Measurements from ENCODE around the gene RPGR.

Gene RPGR

DNA sequence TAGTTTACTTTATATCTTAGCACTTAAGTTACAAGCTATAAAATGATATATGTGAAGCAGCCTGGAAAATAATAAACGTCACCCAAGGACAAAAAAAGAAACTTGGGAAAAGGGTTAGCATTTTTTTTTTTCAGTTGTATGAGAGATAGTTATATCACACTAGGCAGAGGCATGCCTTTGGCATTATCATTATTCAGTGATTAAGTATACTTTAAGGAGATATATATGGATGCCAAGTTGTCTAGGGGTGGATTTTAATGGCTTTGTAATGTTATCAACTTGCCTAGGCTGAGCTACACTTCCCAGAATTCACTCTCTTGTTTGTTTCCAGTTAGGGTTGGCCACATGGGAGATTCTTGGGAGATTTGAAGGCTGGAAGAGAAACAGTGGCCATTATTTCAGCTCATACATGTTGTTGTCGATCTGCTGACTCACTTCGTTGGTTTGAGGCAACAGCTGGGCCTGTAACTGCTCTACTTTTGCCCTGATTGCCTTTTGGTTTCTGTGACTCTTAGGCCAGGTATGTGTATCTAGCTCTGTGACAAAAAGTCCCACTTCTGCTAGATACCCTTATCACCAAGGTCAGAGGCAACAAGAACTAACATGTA is 95.1 kb downstream of the RPGR start:
- H3K4me3 ChIP-seq (ENCODE audit: low read depth, low read length) = no peak overlapping the region
- TF ChIP-seq, protein P1, sequence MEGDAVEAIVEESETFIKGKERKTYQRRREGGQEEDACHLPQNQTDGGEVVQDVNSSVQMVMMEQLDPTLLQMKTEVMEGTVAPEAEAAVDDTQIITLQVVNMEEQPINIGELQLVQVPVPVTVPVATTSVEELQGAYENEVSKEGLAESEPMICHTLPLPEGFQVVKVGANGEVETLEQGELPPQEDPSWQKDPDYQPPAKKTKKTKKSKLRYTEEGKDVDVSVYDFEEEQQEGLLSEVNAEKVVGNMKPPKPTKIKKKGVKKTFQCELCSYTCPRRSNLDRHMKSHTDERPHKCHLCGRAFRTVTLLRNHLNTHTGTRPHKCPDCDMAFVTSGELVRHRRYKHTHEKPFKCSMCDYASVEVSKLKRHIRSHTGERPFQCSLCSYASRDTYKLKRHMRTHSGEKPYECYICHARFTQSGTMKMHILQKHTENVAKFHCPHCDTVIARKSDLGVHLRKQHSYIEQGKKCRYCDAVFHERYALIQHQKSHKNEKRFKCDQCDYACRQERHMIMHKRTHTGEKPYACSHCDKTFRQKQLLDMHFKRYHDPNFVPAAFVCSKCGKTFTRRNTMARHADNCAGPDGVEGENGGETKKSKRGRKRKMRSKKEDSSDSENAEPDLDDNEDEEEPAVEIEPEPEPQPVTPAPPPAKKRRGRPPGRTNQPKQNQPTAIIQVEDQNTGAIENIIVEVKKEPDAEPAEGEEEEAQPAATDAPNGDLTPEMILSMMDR (IDR thresholded peaks at IDR 0.05; ENCODE audit: borderline replicate concordance, insufficient read depth, low read depth, low read length) = no peak

DNA sequence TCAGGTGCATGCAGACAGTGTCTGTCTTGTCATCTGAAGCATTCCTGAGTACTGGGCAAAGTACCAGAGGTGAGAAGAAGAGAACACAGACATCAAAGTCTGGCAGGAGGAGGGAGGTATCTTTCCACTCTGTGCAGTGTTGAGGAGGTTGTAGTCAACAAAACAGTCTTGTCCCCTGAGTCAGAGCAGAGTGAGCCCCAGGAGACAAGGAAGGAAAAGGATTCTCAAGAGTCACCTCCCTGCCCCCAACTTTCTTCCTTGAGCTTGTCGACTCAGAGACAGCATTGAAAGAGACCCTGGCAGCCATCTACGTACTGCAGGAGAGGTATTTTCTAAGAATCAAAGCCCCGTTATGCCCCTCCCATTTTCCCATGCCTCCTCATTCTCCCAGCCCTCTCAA is 102.2 kb downstream of the RPGR start:
- no peak overlapping the region for H3K4me3 ChIP-seq (ENCODE audit: low read depth, low read length)
- TF ChIP-seq, protein P1 (IDR thresholded peaks at IDR 0.05; ENCODE audit: borderline replicate concordance, insufficient read depth, low read depth, low read length) = no peak

DNA sequence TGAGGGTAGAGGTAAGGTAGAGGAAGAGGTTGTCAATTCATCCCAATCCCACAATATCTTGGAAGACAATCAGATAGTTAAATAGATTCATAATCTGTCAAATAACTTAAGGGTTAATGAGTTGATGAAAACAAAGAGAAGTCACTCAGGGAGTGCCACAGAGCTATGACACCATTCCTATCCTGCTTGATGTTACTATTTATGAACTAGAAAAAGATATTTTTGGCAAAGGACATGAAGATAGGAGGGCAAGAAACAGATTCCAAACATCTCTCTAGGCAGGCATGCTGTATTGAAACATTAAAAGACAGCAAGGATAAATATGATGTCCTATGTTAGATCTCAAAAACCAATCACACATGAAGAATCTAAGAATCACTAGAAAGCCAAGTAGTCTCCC is 103.1 kb downstream of the RPGR start:
- H3K4me3 ChIP-seq (ENCODE audit: low read depth, low read length) = no peak overlapping the region
- TF ChIP-seq, protein P1 (IDR thresholded peaks at IDR 0.05; ENCODE audit: borderline replicate concordance, insufficient read depth, low read depth, low read length) = no peak

DNA sequence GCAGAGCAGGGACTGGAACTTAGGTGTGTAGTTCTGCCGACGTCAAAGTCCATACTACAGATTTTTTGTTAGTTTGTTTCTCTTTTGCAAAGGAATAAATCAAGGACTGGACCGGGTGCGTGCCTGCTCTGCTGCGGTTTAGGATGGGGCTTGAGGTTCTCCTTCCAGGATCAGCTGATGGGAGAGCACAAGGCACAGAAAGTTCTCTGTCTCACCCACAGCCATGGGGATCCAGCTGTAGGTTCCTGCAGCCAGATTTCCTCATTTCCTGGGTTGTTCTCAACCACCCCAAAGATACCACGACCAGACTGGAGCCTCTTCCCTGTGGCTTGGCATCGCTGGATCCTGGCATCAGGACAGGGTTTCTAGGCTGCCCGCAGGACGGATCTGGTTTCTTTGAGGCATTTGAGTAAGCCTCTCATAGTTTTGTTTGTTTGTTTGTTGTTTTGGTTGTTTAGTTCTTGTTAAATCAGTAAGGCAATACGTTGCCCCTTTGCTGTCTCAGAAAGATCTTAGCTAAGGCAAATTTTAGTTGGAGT is 105.8 kb downstream of the RPGR start:
- TF ChIP-seq, protein P1 (IDR thresholded peaks at IDR 0.05; ENCODE audit: borderline replicate concordance, insufficient read depth, low read depth, low read length) = no peak

DNA sequence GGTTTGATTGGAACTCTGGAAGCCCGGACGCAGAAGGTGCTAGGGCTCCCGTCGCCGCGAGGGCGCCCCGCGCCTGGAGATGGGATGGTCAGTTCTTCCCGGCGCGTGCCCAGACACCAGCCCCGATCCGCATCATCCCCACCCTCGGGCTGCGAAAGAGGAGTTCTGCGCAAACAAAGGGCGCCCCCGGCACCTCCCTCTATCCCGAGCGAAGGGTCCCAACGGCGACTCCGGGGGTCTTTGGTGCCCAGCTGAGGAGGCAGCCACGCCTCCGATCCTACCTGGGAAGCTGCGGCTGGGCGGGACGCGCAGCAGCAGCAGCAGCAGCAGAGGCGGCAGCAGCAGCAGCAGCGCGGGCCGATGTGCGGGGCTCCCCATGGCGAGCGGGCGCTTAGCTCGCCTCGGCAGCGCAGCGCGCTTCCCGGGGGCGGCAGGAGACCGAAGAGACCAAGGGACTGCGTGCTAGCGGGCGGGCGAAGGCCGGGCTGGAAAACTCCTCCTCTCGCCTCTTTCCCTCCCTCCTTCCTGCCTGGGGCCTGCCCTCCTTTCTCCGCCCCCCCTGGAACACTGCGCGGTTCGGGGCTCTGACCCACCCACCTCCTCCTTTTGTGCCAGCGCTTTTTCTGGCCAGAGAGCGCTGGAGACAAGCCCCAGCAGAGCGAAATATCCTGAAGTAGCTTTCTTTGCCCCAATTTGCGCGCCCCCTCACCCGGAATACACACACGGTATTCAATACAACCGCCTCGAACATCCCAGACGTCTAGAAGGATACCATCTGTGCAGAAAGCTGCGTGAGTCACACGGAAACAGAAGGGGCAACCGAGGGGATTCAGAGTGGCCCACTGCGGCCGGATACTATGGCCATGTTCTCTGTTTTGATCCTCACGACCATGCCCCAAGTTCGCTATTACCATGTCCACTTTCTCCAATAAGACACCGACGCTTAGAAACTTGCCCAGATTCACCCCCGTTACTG is 106.6 kb downstream of the RPGR start, which contains the start of gene SRPX:
Gene SRPX, minus strand, starts transcription at position 457 of the 976 bp plus-strand sequence. Its CDS starts 79 bp downstream, at position 378.
- TF ChIP-seq, protein P1 (IDR thresholded peaks at IDR 0.05; ENCODE audit: borderline replicate concordance, insufficient read depth, low read depth, low read length) = no peak
- H3K4me3 ChIP-seq (ENCODE audit: low read depth, low read length) = no peak within 1 kb of the TSS

More for the DNA sequence above, 105.8 kb downstream of the RPGR start:
- H3K4me3 ChIP-seq (ENCODE audit: low read depth, low read length) = no peak overlapping the region

DNA sequence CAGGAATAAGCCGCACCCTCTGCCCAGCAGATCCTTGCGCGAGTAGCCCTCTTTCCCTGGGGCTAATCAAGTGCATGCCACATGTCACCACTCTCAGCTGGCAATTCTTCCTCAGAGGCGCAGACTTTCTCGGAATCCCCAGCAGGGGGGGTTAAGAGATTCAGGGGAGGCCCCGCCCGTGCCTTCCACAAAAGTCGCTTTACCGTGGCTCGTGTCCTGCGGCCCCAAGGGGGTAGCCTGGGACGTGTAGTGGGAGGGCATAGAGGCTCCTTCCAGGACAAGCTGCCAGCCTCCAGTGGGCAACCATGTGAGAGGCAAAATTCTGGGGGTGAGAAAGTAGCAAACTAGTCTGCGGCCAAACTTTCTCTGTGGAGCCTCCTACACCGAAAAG is 107.3 kb downstream of the RPGR start:
- H3K4me3 ChIP-seq (ENCODE audit: low read depth, low read length) = no peak overlapping the region
- TF ChIP-seq, protein P1 (IDR thresholded peaks at IDR 0.05; ENCODE audit: borderline replicate concordance, insufficient read depth, low read depth, low read length) = peak; percentile 22; the same call in 1 of the 2 replicates

Measured in GM12875 (cell line).